Limb (tissue), 2 donors: ENCODE measurements around the gene FGF22.
"Not testable (repeated sequence)": the region's sequence is repeated elsewhere in the genome, so short reads cannot be mapped to it uniquely, and the experiment has no call there.

Experiments used
- DNase-seq, 2 donors: peaks; one replicate each; pipeline ENCODE4 v3.0.0-alpha.2; 2016; ENCODE audit errors: extremely low spot score in 2 of 2

Gene FGF22

GRCh38 chr19:607301-608154 lies 32.2 kb upstream of the FGF22 start:
- no peak for DNase-seq

GRCh38 chr19:608155-609003 lies 31.3 kb upstream of the FGF22 start:
- no peak for DNase-seq

GRCh38 chr19:609004-609346 lies 30.7 kb upstream of the FGF22 start:
- no peak for DNase-seq

GRCh38 chr19:610071-610800 lies 29.4 kb upstream of the FGF22 start:
- DNase-seq: no peak

GRCh38 chr19:610801-611480 lies 28.7 kb upstream of the FGF22 start:
- peak; percentile 44 to 55 for DNase-seq

- DNase-seq: no peak
Measured at GRCh38 chr19:611481-611868, 28.2 kb upstream of the FGF22 start.

- no peak for DNase-seq
Measured at GRCh38 chr19:612941-613340, 26.7 kb upstream of the FGF22 start.

GRCh38 chr19:613732-614567 lies 25.7 kb upstream of the FGF22 start:
- DNase-seq: no peak

- no peak for DNase-seq
Measured at GRCh38 chr19:615619-616018, 24.1 kb upstream of the FGF22 start.

- DNase-seq: no peak
Measured at GRCh38 chr19:616062-616700, 23.5 kb upstream of the FGF22 start.

- no peak for DNase-seq
Measured at GRCh38 chr19:616747-617526, 22.7 kb upstream of the FGF22 start.

GRCh38 chr19:617551-618246 lies 22.0 kb upstream of the FGF22 start:
- no peak for DNase-seq

- no peak for DNase-seq
Measured at GRCh38 chr19:618247-618619, 21.4 kb upstream of the FGF22 start.

- no peak for DNase-seq
Measured at GRCh38 chr19:618674-619285, 20.9 kb upstream of the FGF22 start.

GRCh38 chr19:619286-620002 lies 20.2 kb upstream of the FGF22 start:
- DNase-seq: no peak

GRCh38 chr19:620166-620862 lies 19.4 kb upstream of the FGF22 start:
- DNase-seq: no peak

GRCh38 chr19:621191-621590 lies 18.5 kb upstream of the FGF22 start:
- not testable (repeated sequence) for DNase-seq
